Endothelial cell (in vitro differentiated cells): Measurements from ENCODE around the gene GPR62. TPM values are rescaled to one million over a fixed set of nuclear protein-coding genes. Genes with fewer than 3 reads are reported as not detected.

Experiments
- DNase-seq: peaks from one replicate; pipeline ENCODE4 v3.0.0; 2021; ENCODE audit warnings: low spot score
- H3K27ac Mint-ChIP-seq: one replicate; pipeline ENCODE4 v1.8.0; 2021; ENCODE audit warnings: mixed read lengths, inconsistent platforms; ENCODE audit not compliant: unreplicated experiment
- H3K27me3 Mint-ChIP-seq: one replicate; pipeline ENCODE4 v1.8.0; 2021; ENCODE audit warnings: mild to moderate bottlenecking, moderate library complexity, mixed read lengths, inconsistent platforms; ENCODE audit not compliant: unreplicated experiment
- H3K36me3 Mint-ChIP-seq: one replicate; pipeline ENCODE4 v1.8.0; 2021; ENCODE audit warnings: mild to moderate bottlenecking, low read depth, mixed read lengths, inconsistent platforms; ENCODE audit not compliant: unreplicated experiment
- H3K4me1 Mint-ChIP-seq: one replicate; pipeline ENCODE4 v1.8.0; 2021; ENCODE audit warnings: mild to moderate bottlenecking, mixed read lengths, inconsistent platforms; ENCODE audit not compliant: unreplicated experiment
- H3K4me3 Mint-ChIP-seq: one replicate; pipeline ENCODE4 v1.8.0; 2021; ENCODE audit warnings: mild to moderate bottlenecking, mixed read lengths, inconsistent platforms; ENCODE audit not compliant: unreplicated experiment
- H3K9me3 Mint-ChIP-seq: one replicate; pipeline ENCODE4 v1.8.0; 2021; ENCODE audit warnings: mixed read lengths, inconsistent platforms; ENCODE audit not compliant: unreplicated experiment
- total RNA-seq: library from RNA; stranded (reverse); fragmentation: NEBNext Ultra II Directional; extraction: Animal tissue kit (Norgen Biotek cat#: 25700); gene quantifications from one replicate; pipeline ENCODE4 v1.2.1, GENCODE V29; 2021; ENCODE audit not compliant: unreplicated experiment
- TF ChIP-seq, protein P1 (sequence below): fragments of 200-600 bp; sonication (generic); IDR thresholded peaks from one replicate; pipeline ENCODE4 v1.5.0; 2021; ENCODE audit warnings: antibody characterized with exemption; ENCODE audit not compliant: unreplicated experiment

GPR62 gene
- total RNA-seq, 1 donor from 2014 or later: not detected

GRCh38 chr3:51994530-51994929 is 39.3 kb downstream of the GPR62 start:
- peaks cover 17% of the 10 kb centered on the region for H3K36me3 Mint-ChIP-seq

DNA sequence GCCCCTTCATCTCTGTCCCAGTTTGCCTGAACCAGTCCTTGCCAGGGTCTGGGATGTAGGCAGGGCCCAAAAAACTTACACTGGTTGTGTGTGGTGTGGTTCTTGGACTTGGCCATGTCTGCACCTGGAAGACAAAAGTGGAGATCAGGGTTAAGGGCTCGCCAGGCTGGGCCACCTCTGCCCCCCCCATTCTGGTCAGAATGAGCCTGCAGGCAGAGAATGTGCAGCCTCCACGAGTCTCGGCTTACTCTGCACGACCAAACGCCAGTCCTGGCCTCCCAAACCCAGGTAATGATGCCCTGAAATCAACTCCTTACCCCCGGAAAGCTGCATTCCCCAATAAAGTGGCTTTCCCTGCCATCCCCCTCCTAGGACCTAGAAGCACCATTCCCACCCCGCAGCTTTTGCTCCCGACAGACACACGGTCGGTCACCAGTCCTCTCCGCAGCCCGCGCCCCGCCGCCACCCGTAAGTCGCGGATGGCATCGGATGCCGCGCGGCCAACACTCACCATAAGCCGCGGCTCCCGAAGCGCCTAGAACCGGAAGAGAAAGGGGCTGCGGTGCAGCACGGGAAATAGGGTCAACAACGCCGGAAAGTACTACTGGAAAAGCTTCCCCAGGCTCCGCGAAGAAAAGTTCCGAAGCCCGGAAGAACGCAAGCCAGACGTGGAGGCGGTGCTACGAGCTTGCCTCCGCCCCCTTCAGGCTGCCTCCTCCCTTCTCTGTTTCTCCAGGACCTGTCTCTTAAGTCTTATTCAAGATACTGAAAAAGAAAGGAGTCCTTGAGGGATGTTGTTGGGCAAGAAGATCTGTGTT is 40.4 kb downstream of the GPR62 start, which contains the start of gene RPL29:
RPL29 (minus strand) TSS at position 550 of the 818 bp plus-strand sequence; CDS start at position 116, 434 bp downstream.
- TF ChIP-seq, protein P1, sequence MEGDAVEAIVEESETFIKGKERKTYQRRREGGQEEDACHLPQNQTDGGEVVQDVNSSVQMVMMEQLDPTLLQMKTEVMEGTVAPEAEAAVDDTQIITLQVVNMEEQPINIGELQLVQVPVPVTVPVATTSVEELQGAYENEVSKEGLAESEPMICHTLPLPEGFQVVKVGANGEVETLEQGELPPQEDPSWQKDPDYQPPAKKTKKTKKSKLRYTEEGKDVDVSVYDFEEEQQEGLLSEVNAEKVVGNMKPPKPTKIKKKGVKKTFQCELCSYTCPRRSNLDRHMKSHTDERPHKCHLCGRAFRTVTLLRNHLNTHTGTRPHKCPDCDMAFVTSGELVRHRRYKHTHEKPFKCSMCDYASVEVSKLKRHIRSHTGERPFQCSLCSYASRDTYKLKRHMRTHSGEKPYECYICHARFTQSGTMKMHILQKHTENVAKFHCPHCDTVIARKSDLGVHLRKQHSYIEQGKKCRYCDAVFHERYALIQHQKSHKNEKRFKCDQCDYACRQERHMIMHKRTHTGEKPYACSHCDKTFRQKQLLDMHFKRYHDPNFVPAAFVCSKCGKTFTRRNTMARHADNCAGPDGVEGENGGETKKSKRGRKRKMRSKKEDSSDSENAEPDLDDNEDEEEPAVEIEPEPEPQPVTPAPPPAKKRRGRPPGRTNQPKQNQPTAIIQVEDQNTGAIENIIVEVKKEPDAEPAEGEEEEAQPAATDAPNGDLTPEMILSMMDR: no peak
- peak; percentile 84 for DNase-seq
- H3K27me3 Mint-ChIP-seq: peaks cover 13% of the 10 kb centered on the region
- H3K4me1 Mint-ChIP-seq: peaks cover 24% of the 10 kb centered on the region
- peak within 1 kb of the TSS; percentile 94 for H3K27ac Mint-ChIP-seq
- H3K9me3 Mint-ChIP-seq: no peaks in the 10 kb centered on the region
- H3K4me3 Mint-ChIP-seq: peak within 1 kb of the TSS; percentile 98
- peaks cover 17% of the 10 kb centered on the region for H3K36me3 Mint-ChIP-seq

More at GRCh38 chr3:51994530-51994929, 39.3 kb downstream of the GPR62 start:
- TF ChIP-seq, protein P1: no peak
- no peak for DNase-seq
- Mint-ChIP-seq H3K27me3 (peaks cover 10% of the 10 kb centered on the region), H3K4me1 (peaks cover 24% of the 10 kb centered on the region), H3K9me3 (no peaks in the 10 kb centered on the region), H3K4me3 (peak overlapping the region; percentile 98), H3K27ac (peak overlapping the region; percentile 80)

DNA sequence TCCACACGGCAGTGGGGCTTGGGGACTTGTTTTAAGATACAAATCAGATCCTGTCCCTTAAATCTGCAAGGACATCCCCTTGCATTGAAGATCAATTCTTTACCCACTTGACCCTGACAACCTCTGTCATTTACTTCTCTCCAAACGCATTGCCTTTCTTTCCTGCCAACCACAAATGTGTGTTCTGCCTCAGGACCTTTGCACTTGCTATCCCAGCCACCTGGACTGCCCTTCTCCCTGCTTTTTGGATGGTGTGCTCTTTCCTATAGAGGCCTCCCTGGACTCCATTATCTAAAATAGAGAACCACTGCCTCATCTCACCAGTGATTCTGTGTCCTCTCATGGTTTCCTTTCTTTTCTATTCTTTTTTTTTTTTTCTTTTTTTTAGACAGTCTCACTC is 42.0 kb downstream of the GPR62 start:
- H3K27ac Mint-ChIP-seq: no peak overlapping the region
- H3K9me3 Mint-ChIP-seq: no peaks in the 10 kb centered on the region
- peaks cover 24% of the 10 kb centered on the region for H3K4me1 Mint-ChIP-seq
- no peak for DNase-seq
- peaks cover 17% of the 10 kb centered on the region for H3K27me3 Mint-ChIP-seq
- TF ChIP-seq, protein P1: no peak
- H3K36me3 Mint-ChIP-seq: peaks cover 14% of the 10 kb centered on the region
- H3K4me3 Mint-ChIP-seq: peak overlapping the region; percentile 10

GRCh38 chr3:51997935-51998596 is 42.9 kb downstream of the GPR62 start:
- H3K36me3 Mint-ChIP-seq: peaks cover 10% of the 10 kb centered on the region
- no peaks in the 10 kb centered on the region for H3K9me3 Mint-ChIP-seq
- peaks cover 19% of the 10 kb centered on the region for H3K27me3 Mint-ChIP-seq
- H3K4me3 Mint-ChIP-seq: peak overlapping the region; percentile 3
- H3K4me1 Mint-ChIP-seq: peaks cover 22% of the 10 kb centered on the region
- H3K27ac Mint-ChIP-seq: peak overlapping the region; percentile 5
- DNase-seq: no peak
- TF ChIP-seq, protein P1: no peak
